ENCODE data around the gene COL23A1. TPM values are rescaled to one million over a fixed set of nuclear protein-coding genes. Genes with fewer than 3 reads are reported as not detected.

Gene COL23A1
- total and polyA plus RNA-seq, 8 donors = 0.52 to 9.5 (median 7.5) TPM

DNA sequence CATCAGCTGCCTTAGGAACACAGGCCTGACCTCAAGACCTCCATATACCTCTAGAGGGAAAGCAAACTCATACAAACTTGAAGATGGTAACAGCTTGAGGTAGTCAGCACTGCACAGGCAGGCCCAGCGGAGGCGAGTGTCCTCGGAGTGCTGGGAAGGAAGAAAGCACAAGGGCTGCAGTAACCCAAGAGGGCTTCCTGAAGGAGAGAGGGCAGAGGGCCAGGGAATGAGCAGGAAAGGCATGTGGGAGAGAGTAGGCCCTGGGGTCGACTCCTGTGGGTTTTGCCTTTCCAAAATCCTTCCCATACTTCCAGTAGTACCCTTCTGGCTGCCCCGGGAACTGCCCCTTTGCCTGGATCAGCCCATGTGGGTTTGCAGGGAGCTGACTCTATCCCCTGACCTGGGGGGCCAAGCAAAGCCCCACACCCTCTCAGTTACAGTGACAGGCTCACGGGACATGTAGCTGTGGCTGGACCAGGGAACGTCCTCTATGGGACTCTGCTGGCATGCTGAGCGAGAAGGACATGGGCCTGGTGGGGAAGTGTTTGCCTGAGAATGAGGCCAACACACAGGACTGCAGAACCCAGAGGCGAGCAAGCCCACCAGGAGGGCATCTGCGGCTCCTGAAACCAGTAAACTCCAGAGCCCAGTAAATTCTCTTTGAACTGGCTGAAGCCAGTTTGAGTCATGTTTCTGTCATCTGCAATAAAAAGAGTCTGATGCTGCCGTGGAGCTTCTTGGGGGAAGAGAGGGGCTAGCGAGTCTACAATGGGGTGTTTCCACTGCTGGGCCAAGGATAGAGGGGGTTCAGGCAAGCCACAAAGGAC lies 64.1 kb downstream of the COL23A1 start:
- H3K27me3 ChIP-seq = no peaks in the 10 kb centered on the region
- ATAC-seq = no peak
- no peak overlapping the region for H3K27ac ChIP-seq
- no peaks in the 10 kb centered on the region for H3K4me1 ChIP-seq
- TF ChIP-seq, protein P1, sequence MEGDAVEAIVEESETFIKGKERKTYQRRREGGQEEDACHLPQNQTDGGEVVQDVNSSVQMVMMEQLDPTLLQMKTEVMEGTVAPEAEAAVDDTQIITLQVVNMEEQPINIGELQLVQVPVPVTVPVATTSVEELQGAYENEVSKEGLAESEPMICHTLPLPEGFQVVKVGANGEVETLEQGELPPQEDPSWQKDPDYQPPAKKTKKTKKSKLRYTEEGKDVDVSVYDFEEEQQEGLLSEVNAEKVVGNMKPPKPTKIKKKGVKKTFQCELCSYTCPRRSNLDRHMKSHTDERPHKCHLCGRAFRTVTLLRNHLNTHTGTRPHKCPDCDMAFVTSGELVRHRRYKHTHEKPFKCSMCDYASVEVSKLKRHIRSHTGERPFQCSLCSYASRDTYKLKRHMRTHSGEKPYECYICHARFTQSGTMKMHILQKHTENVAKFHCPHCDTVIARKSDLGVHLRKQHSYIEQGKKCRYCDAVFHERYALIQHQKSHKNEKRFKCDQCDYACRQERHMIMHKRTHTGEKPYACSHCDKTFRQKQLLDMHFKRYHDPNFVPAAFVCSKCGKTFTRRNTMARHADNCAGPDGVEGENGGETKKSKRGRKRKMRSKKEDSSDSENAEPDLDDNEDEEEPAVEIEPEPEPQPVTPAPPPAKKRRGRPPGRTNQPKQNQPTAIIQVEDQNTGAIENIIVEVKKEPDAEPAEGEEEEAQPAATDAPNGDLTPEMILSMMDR (IDR thresholded peaks at IDR 0.05) = no peak
- no peak overlapping the region for H3K4me3 ChIP-seq
- no peaks in the 10 kb centered on the region for H3K36me3 ChIP-seq
- no peak for DNase-seq
- intact Hi-C loops (cut with DNase I) = no loop called here
- H3K9me3 ChIP-seq = no peaks in the 10 kb centered on the region

DNA sequence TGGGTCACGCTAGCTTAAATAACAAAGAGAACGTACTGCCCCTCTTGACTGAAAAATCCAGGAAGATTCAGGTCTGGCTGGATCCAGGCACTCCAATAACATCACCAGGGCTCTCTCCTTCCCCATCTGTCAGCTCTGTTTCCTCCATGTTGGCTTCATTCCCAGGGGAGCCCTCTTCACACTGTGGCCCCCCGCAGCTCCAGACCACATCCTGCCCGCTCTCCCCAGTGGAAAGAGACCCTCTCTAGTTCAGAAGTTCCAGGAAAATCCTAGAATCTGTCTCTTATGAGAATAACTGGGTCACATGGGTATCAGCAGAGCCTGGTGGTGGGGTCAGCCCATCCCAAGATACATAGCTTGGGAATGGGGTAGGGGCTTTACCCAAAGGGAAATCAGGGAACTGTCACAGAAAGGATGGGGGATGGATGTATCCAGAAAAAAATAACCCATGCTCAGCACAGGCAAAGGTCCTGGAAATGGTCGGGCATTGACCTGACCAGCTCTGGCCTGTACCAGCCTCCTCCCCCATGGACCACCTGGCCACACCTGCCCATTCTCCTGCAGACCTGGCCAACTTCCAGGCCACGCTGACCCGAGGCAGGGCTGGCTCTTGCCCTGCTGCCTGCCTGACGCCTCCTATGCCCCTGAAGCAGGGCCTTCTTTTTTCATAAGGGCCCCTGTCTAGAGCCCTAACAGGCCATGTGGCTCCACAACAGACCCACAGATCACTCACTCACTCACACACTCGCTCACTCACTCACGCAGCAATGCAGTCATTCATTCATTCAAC lies 65.9 kb downstream of the COL23A1 start:
- no peaks in the 10 kb centered on the region for H3K4me1 ChIP-seq
- ATAC-seq = no peak
- intact Hi-C loops (cut with DNase I) = no loop called here
- H3K27ac ChIP-seq = no peak overlapping the region
- H3K27me3 ChIP-seq = no peaks in the 10 kb centered on the region
- no peaks in the 10 kb centered on the region for H3K9me3 ChIP-seq
- no peak for DNase-seq
- no peak overlapping the region for H3K4me3 ChIP-seq
- no peaks in the 10 kb centered on the region for H3K36me3 ChIP-seq
- TF ChIP-seq, protein P1 (IDR thresholded peaks at IDR 0.05) = no peak

DNA sequence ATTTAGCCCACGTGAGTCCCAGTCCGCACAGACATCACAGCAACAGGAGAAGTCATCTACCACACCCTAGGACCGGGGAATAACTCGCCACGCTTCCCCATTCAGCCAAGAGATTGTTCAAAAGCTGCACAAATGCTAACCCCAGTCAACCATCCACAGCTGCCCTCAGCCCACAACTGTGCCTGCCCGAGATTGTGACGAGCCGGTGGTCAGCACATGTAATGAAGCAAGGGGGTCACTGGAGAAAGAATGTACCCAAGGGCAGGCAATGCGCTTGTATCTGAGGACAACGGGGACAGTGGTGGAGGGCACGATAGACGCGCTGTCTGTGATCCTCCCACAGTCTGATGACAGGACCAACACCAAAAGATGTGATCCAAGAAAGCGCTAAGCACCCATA lies 67.8 kb downstream of the COL23A1 start:
- no peaks in the 10 kb centered on the region for H3K27me3 ChIP-seq
- no peak for ATAC-seq
- no peak for DNase-seq
- intact Hi-C loops (cut with DNase I) = no loop called here
- no peaks in the 10 kb centered on the region for H3K36me3 ChIP-seq
- no peaks in the 10 kb centered on the region for H3K9me3 ChIP-seq
- TF ChIP-seq, protein P1 (IDR thresholded peaks at IDR 0.05) = no peak
- H3K4me3 ChIP-seq = no peak overlapping the region
- H3K4me1 ChIP-seq = no peaks in the 10 kb centered on the region
- H3K27ac ChIP-seq = no peak overlapping the region

DNA sequence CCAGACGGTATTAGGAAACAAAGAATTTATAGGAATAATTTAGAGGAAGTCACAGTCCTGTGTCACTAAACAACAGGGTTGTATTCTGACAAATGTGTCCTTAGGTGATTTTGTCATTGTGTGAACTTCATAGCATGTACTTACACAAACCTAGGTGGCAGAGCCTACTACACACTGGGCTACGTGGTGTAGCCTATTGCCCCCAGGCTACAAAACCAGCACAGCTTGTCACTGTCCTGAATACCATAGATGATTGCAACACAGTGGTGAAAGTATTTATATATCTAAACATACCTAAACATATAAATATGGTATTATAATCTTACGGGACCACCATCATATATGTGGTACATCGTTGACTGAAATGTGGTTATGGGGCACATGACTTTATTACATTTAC lies 69.3 kb downstream of the COL23A1 start:
- no peaks in the 10 kb centered on the region for H3K27me3 ChIP-seq
- DNase-seq = no peak
- intact Hi-C loops (cut with DNase I) = no loop called here

More for the DNA sequence above, 69.3 kb downstream of the COL23A1 start:
- no peaks in the 10 kb centered on the region for H3K9me3 ChIP-seq
- no peaks in the 10 kb centered on the region for H3K36me3 ChIP-seq
- no peaks in the 10 kb centered on the region for H3K4me1 ChIP-seq
- TF ChIP-seq, protein P1 (IDR thresholded peaks at IDR 0.05) = no peak
- no peak overlapping the region for H3K27ac ChIP-seq
- ATAC-seq = no peak
- H3K4me3 ChIP-seq = no peak overlapping the region
